ENCODE results near the gene C15orf39.

DNA sequence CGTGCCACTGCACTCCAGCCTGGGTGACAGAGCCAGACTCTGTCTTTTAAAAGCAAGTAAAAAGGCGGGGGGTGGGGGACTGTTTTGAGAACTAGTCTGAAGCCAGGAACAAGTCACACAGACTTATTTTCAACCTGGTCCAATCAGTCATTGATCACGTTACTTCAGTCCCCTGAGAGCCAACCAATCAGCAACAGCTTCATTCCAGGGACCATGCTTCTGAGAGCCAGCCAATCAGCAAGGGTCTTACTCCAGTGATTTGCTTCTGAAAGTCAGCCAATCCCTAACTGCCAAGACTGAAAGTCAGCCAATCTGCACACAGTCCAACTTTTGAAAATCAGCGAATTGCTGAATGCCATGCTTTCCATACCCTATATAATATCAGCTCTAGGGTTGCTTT, 48.6 kb upstream of the C15orf39 start:
- TF ChIP-seq, protein P1, sequence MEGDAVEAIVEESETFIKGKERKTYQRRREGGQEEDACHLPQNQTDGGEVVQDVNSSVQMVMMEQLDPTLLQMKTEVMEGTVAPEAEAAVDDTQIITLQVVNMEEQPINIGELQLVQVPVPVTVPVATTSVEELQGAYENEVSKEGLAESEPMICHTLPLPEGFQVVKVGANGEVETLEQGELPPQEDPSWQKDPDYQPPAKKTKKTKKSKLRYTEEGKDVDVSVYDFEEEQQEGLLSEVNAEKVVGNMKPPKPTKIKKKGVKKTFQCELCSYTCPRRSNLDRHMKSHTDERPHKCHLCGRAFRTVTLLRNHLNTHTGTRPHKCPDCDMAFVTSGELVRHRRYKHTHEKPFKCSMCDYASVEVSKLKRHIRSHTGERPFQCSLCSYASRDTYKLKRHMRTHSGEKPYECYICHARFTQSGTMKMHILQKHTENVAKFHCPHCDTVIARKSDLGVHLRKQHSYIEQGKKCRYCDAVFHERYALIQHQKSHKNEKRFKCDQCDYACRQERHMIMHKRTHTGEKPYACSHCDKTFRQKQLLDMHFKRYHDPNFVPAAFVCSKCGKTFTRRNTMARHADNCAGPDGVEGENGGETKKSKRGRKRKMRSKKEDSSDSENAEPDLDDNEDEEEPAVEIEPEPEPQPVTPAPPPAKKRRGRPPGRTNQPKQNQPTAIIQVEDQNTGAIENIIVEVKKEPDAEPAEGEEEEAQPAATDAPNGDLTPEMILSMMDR (IDR thresholded peaks at IDR 0.05; ENCODE audit: low read depth, low read length): no peak
- TF ChIP-seq EZH2phosphoT487 (IDR thresholded peaks at IDR 0.05; ENCODE audit: low read depth): no peak

Data from OCI-LY3 (cell line).